ENCODE data around the gene OR11H7.
"Not testable (repeated sequence)": the region's sequence is repeated elsewhere in the genome, so short reads cannot be mapped to it uniquely, and the experiment has no call there.

Gene OR11H7

DNA sequence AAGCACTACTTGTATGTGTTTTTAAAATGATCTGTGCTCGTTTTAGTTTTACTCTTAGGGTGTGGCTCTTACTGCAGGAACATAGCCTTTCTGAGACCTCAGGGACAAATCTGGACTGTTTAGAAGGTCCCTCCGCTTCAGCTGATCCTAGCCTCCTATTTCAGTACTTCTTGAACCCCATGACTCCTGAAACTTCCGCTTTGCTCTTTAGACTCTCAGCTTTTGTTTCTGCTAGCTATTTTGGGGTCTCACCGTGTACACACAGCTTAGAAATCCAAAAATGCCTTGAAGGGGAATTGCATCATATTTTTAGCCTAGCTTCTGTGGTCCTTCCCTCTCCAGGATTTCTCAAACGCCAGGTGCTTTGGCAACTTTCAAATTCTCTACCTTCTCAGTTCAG lies 29.8 kb upstream of the OR11H7 start:
- Histone ChIP-seq H3K4me3 (ENCODE audit: low read depth, low read length) (no peak overlapping the region), H3K36me3 (ENCODE audit: control insufficient read depth, insufficient read depth, low read length) (no peaks in the 10 kb centered on the region), H3K9ac (ENCODE audit: low read length) (no peak overlapping the region), H3K27ac (ENCODE audit: low read depth, low read length) (no peak overlapping the region), H3K27me3 (ENCODE audit: control insufficient read depth, insufficient read depth, low read length) (no peaks in the 10 kb centered on the region), H3K9me3 (ENCODE audit: control insufficient read depth, insufficient read depth, low read depth, low read length) (peaks cover 37% of the 10 kb centered on the region; the same call in 1 of the 2 replicates), H3K4me1 (ENCODE audit: control insufficient read depth, insufficient read depth, low read length) (no peaks in the 10 kb centered on the region)

- H3K27me3 ChIP-seq (ENCODE audit: control insufficient read depth, insufficient read depth, low read length): no peaks in the 10 kb centered on the region
- no peaks in the 10 kb centered on the region for H3K4me1 ChIP-seq (ENCODE audit: control insufficient read depth, insufficient read depth, low read length)
- no peaks in the 10 kb centered on the region for H3K36me3 ChIP-seq (ENCODE audit: control insufficient read depth, insufficient read depth, low read length)
- no peak overlapping the region for H3K9ac ChIP-seq (ENCODE audit: low read length)
- peaks cover 36% of the 10 kb centered on the region; the same call in 1 of the 2 replicates for H3K9me3 ChIP-seq (ENCODE audit: control insufficient read depth, insufficient read depth, low read depth, low read length)
- H3K4me3 ChIP-seq (ENCODE audit: low read depth, low read length): no peak overlapping the region
- H3K27ac ChIP-seq (ENCODE audit: low read depth, low read length): no peak overlapping the region
Measured at GRCh38 chr14:20204721-20205120, 24.1 kb upstream of the OR11H7 start.

DNA sequence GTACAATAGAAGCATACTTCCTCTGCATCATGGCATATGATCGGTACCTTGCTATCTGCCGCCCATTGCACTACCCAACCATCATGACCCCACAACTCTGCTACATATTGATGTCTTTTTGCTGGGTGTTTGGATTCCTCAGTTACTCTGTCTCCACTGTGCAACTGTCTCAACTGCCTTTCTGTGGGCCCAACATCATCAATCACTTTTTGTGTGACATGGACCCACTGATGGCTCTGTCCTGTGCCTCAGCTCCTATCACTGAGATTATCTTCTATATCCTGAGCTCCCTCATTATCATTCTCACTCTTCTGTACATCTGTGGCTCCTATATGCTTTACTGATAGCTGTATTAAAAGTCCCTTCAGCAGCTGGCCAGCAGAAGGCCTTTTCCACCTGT lies 19.2 kb upstream of the OR11H7 start:
- H3K36me3 ChIP-seq (ENCODE audit: control insufficient read depth, insufficient read depth, low read length): no peaks in the 10 kb centered on the region
- no peak overlapping the region for H3K27ac ChIP-seq (ENCODE audit: low read depth, low read length)
- no peak overlapping the region for H3K9ac ChIP-seq (ENCODE audit: low read length)
- peaks cover 37% of the 10 kb centered on the region; the same call in 1 of the 2 replicates for H3K9me3 ChIP-seq (ENCODE audit: control insufficient read depth, insufficient read depth, low read depth, low read length)
- H3K4me1 ChIP-seq (ENCODE audit: control insufficient read depth, insufficient read depth, low read length): no peaks in the 10 kb centered on the region
- no peaks in the 10 kb centered on the region for H3K27me3 ChIP-seq (ENCODE audit: control insufficient read depth, insufficient read depth, low read length)
- no peak overlapping the region for H3K4me3 ChIP-seq (ENCODE audit: low read depth, low read length)

DNA sequence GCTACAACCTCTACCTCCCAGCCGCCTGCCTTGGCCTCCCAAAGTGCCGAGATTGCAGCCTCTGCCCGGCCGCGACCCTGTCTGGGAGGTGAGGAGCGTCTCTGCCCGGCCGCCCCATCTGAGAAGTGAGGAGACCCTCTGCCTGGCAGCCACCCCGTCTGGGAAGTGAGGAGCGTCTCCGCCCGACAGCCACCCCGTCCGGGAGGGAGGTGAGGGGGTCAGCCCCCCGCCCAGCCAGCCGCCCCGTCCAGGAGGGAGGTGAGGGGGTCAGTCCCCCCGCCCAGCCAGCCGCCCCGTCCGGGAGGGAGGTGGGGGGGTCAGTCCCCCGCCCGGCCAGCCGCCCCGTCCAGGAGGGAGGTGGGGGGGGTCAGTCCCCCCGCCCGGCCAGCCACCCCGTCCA lies 16.4 kb upstream of the OR11H7 start:
- H3K27me3 ChIP-seq (ENCODE audit: control insufficient read depth, insufficient read depth, low read length); H3K27ac ChIP-seq (ENCODE audit: low read depth, low read length); H3K4me3 ChIP-seq (ENCODE audit: low read depth, low read length); H3K36me3 ChIP-seq (ENCODE audit: control insufficient read depth, insufficient read depth, low read length); H3K9ac ChIP-seq (ENCODE audit: low read length); H3K4me1 ChIP-seq (ENCODE audit: control insufficient read depth, insufficient read depth, low read length): not testable (repeated sequence)
- H3K9me3 ChIP-seq (ENCODE audit: control insufficient read depth, insufficient read depth, low read depth, low read length): peaks cover 34% of the 10 kb centered on the region; the same call in 1 of the 2 replicates

DNA sequence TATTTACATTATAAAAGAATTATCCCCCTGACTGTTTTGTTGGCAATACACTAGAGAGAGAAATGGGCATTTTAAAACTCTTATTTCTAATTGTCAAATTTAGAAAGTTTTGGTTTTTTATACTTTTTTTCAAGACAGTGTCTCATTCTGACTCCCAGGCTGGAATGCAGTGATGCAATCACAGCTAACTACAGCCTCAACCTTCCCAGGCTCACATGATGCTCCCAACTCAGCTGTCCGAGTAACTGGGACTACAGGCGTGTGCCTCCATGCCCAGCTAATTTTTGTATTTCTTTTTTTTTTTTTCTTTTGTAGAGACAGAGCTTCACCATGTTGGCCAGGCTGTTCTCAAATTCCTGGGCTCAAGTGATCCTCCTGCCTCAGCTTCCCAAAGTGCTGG lies 13.6 kb upstream of the OR11H7 start:
- no peak overlapping the region for H3K4me3 ChIP-seq (ENCODE audit: low read depth, low read length)
- H3K9ac ChIP-seq (ENCODE audit: low read length): no peak overlapping the region
- H3K4me1 ChIP-seq (ENCODE audit: control insufficient read depth, insufficient read depth, low read length): peaks cover 3% of the 10 kb centered on the region; the same call in 1 of the 2 replicates
- H3K27ac ChIP-seq (ENCODE audit: low read depth, low read length): no peak overlapping the region
- no peaks in the 10 kb centered on the region for H3K36me3 ChIP-seq (ENCODE audit: control insufficient read depth, insufficient read depth, low read length)
- no peaks in the 10 kb centered on the region for H3K27me3 ChIP-seq (ENCODE audit: control insufficient read depth, insufficient read depth, low read length)
- H3K9me3 ChIP-seq (ENCODE audit: control insufficient read depth, insufficient read depth, low read depth, low read length): peaks cover 24% of the 10 kb centered on the region; the same call in 1 of the 2 replicates

DNA sequence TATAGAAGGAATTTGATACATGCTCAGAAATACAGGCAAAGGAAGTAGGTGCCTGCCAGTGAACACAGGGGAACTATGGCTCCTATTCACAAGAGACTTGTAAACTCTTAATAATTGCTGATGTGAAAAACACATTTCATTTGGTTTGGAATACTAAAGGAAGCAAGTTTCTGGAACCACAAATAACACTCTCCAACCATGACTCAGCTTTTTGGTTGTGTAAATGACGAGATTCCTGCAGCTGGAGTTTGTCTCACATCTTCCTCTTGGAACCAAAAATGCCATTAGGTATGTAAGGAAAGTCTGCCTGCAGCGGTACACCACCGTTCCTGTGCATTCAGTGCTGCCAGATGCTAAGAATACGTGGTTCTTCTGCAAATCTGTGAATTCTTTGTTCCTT lies 9.7 kb upstream of the OR11H7 start:
- no peaks in the 10 kb centered on the region for H3K36me3 ChIP-seq (ENCODE audit: control insufficient read depth, insufficient read depth, low read length)
- H3K27me3 ChIP-seq (ENCODE audit: control insufficient read depth, insufficient read depth, low read length): no peaks in the 10 kb centered on the region
- peaks cover 3% of the 10 kb centered on the region; the same call in 1 of the 2 replicates for H3K4me1 ChIP-seq (ENCODE audit: control insufficient read depth, insufficient read depth, low read length)
- H3K9me3 ChIP-seq (ENCODE audit: control insufficient read depth, insufficient read depth, low read depth, low read length): peaks cover 28% of the 10 kb centered on the region; the same call in 1 of the 2 replicates
- no peak overlapping the region for H3K4me3 ChIP-seq (ENCODE audit: low read depth, low read length)
- H3K27ac ChIP-seq (ENCODE audit: low read depth, low read length): no peak overlapping the region
- H3K9ac ChIP-seq (ENCODE audit: low read length): no peak overlapping the region

DNA sequence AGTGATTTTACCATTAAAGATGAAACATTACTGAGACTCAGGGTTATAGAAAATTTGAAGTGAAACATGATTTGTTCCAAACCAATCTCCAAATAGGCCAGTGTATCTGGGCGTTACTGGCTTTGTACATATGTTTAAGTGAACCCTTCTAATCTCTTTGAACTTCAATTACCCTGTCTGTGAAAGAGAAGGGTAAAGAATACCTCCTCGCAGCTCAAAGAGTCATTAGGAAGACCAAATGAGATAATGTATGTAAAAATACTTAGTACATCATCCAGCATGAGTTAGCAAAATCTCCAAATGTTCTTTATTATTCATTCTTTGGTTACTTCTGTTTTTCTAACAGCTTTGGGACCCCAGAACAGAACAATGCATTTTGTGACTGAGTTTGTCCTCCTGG lies 5.4 kb upstream of the OR11H7 start, which contains the start of gene OR11H6:
Gene OR11H6, plus strand, starts transcription at position 301 of the 400 bp plus-strand sequence. Its CDS starts 0 bp downstream, at position 301.
- Histone ChIP-seq H3K27ac (ENCODE audit: low read depth, low read length) (no peak within 1 kb of the TSS), H3K9ac (ENCODE audit: low read length) (no peak within 1 kb of the TSS), H3K36me3 (ENCODE audit: control insufficient read depth, insufficient read depth, low read length) (no peaks in the 10 kb centered on the region), H3K27me3 (ENCODE audit: control insufficient read depth, insufficient read depth, low read length) (no peaks in the 10 kb centered on the region), H3K9me3 (ENCODE audit: control insufficient read depth, insufficient read depth, low read depth, low read length) (peaks cover 43% of the 10 kb centered on the region; the same call in 1 of the 2 replicates), H3K4me1 (ENCODE audit: control insufficient read depth, insufficient read depth, low read length) (peaks cover 3% of the 10 kb centered on the region; the same call in 1 of the 2 replicates), H3K4me3 (ENCODE audit: low read depth, low read length) (no peak within 1 kb of the TSS)

DNA sequence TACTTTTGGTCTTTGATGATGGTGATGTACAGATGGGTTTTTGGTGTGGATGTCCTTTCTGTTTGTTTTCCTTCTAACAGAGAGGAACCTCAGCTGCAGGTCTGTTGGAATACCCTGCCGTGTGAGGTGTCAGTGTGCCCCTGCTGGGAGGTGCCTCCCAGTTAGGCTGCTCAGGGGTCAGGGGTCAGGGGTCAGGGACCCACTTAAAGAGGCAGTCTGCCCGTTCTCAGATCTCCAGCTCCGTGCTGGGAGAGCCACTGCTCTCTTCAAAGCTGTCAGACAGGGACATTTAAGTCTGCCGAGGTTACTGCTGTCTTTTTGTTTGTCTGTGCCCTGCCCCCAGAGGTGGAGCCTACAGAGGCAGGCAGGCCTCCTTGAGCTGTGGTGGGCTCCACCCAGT lies 6.6 kb downstream of the OR11H7 start:
- H3K4me3 ChIP-seq (ENCODE audit: low read depth, low read length); H3K4me1 ChIP-seq (ENCODE audit: control insufficient read depth, insufficient read depth, low read length); H3K27ac ChIP-seq (ENCODE audit: low read depth, low read length); H3K9ac ChIP-seq (ENCODE audit: low read length); H3K36me3 ChIP-seq (ENCODE audit: control insufficient read depth, insufficient read depth, low read length); H3K27me3 ChIP-seq (ENCODE audit: control insufficient read depth, insufficient read depth, low read length): not testable (repeated sequence)
- H3K9me3 ChIP-seq (ENCODE audit: control insufficient read depth, insufficient read depth, low read depth, low read length): peaks cover 17% of the 10 kb centered on the region; the same call in 1 of the 2 replicates

GRCh38 chr14:20247646-20248246 lies 19.0 kb downstream of the OR11H7 start:
- Histone ChIP-seq H3K27me3 (ENCODE audit: control insufficient read depth, insufficient read depth, low read length) (no peaks in the 10 kb centered on the region), H3K27ac (ENCODE audit: low read depth, low read length) (no peak overlapping the region), H3K9ac (ENCODE audit: low read length) (no peak overlapping the region), H3K9me3 (ENCODE audit: control insufficient read depth, insufficient read depth, low read depth, low read length) (peaks cover 34% of the 10 kb centered on the region; the same call in 1 of the 2 replicates), H3K4me1 (ENCODE audit: control insufficient read depth, insufficient read depth, low read length) (no peaks in the 10 kb centered on the region), H3K36me3 (ENCODE audit: control insufficient read depth, insufficient read depth, low read length) (no peaks in the 10 kb centered on the region), H3K4me3 (ENCODE audit: low read depth, low read length) (no peak overlapping the region)

DNA sequence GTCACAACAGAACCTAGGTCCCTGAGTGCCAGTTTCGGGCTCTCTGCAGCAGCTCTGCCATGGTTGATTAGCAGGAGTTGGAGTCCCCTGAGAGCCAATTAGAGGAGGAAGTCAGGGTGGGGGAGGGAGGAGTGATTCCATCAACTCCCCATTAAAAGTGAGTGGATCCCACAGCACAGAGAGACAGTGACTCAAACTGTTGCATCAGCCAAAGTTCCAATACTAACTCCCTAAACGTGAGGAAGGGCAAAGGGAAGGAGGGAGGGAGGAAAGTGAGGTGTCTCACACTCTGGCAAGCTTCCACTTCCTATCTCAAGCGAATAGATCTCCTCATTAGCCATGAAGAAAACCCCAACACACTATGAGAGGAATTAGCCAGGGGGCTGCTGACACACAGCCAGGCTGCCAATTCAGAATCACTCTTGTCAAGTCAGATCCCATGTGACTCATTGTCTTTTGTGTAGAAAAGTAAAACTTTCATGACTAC lies 33.9 kb downstream of the OR11H7 start:
- no peaks in the 10 kb centered on the region for H3K27me3 ChIP-seq (ENCODE audit: control insufficient read depth, insufficient read depth, low read length)
- H3K9ac ChIP-seq (ENCODE audit: low read length): peak overlapping the region; percentile 41
- peaks cover 10% of the 10 kb centered on the region; the same call in 1 of the 2 replicates for H3K4me1 ChIP-seq (ENCODE audit: control insufficient read depth, insufficient read depth, low read length)
- peak overlapping the region; percentile 50; the same call in 1 of the 2 replicates for H3K27ac ChIP-seq (ENCODE audit: low read depth, low read length)
- H3K4me3 ChIP-seq (ENCODE audit: low read depth, low read length): no peak overlapping the region
- H3K9me3 ChIP-seq (ENCODE audit: control insufficient read depth, insufficient read depth, low read depth, low read length): no peaks in the 10 kb centered on the region; the same call in 1 of the 2 replicates
- H3K36me3 ChIP-seq (ENCODE audit: control insufficient read depth, insufficient read depth, low read length): no peaks in the 10 kb centered on the region

- not testable (repeated sequence) for H3K9me3 ChIP-seq (ENCODE audit: control insufficient read depth, insufficient read depth, low read depth, low read length); H3K27me3 ChIP-seq (ENCODE audit: control insufficient read depth, insufficient read depth, low read length)
Measured at GRCh38 chr14:20264361-20264760, 35.6 kb downstream of the OR11H7 start.

More at GRCh38 chr14:20264361-20264760, 35.6 kb downstream of the OR11H7 start:
- not testable (repeated sequence) for H3K27ac ChIP-seq (ENCODE audit: low read depth, low read length); H3K4me1 ChIP-seq (ENCODE audit: control insufficient read depth, insufficient read depth, low read length); H3K4me3 ChIP-seq (ENCODE audit: low read depth, low read length); H3K9ac ChIP-seq (ENCODE audit: low read length); H3K36me3 ChIP-seq (ENCODE audit: control insufficient read depth, insufficient read depth, low read length)

Measured in HUES6 (cell line).